ENCODE results near the gene RNU6-7.
A peak's percentile ranks its signal among the peaks of the same experiment; 100 is the strongest.

Gene RNU6-7

GRCh38 chr14:32195636-32196035, 6.2 kb upstream of the RNU6-7 start:
- Histone ChIP-seq H3K27ac (ENCODE audit: insufficient read depth in 1 of 2, low read depth in 1 of 2, low read length in 2 of 2, poor library complexity in 1 of 2, severe bottlenecking in 2 of 2) (no peak overlapping the region), H3K4me3 (ENCODE audit: control insufficient read depth in 1 of 7, extremely low read depth in 1 of 7, insufficient read depth in 4 of 7, low read depth in 2 of 7, low read length in 6 of 7) (no peak overlapping the region), H3K4me1 (ENCODE audit: control extremely low read depth in 1 of 4, control insufficient read depth in 4 of 4, insufficient read depth in 4 of 4, low read length in 3 of 4) (peaks cover 0 to 12% (median 6%) of the 10 kb centered on the region in 4 experiments), H3K36me3 (ENCODE audit: control insufficient read depth in 4 of 4, insufficient read depth in 4 of 4, low read length in 3 of 4) (no peaks in the 10 kb centered on the region), H3K9me3 (ENCODE audit: control extremely low read depth in 1 of 5, control insufficient read depth in 4 of 5, insufficient read depth in 2 of 5, low read depth in 1 of 5, low read length in 4 of 5) (no peaks in the 10 kb centered on the region), H3K27me3 (replicated peaks in 2 of 5; ENCODE audit: control insufficient read depth in 4 of 5, insufficient read depth in 5 of 5, low read length in 4 of 5) (no peaks in the 10 kb centered on the region)
- CTCF ChIA-PET, result no interaction called here
- peak in 2 of 3 donors; percentile 30 to 33 for DNase-seq
- WGBS (ENCODE audit: insufficient coverage), result no CpG with 5 or more reads among the region's 1 CpG
- POLR2A ChIA-PET, result no interaction called here

- ChIA-PET CTCF (interaction anchor here (1.3 kb wide), 1 partner anchor 14 kb away, joined by 4 read pairs; no protein-coding TSS in a partner anchor), POLR2A (interaction anchor here (0.6 kb wide), 1 partner anchor 1575 kb away, joined by 3 read pairs; no protein-coding TSS in a partner anchor)
- H3K4me1 ChIP-seq (ENCODE audit: control extremely low read depth in 1 of 4, control insufficient read depth in 4 of 4, insufficient read depth in 4 of 4, low read length in 3 of 4), result peaks cover 14 to 31% (median 20%) of the 10 kb centered on the region in 4 experiments
Observed at GRCh38 chr14:32197919-32198318, 3.9 kb upstream of the RNU6-7 start.

DNA sequence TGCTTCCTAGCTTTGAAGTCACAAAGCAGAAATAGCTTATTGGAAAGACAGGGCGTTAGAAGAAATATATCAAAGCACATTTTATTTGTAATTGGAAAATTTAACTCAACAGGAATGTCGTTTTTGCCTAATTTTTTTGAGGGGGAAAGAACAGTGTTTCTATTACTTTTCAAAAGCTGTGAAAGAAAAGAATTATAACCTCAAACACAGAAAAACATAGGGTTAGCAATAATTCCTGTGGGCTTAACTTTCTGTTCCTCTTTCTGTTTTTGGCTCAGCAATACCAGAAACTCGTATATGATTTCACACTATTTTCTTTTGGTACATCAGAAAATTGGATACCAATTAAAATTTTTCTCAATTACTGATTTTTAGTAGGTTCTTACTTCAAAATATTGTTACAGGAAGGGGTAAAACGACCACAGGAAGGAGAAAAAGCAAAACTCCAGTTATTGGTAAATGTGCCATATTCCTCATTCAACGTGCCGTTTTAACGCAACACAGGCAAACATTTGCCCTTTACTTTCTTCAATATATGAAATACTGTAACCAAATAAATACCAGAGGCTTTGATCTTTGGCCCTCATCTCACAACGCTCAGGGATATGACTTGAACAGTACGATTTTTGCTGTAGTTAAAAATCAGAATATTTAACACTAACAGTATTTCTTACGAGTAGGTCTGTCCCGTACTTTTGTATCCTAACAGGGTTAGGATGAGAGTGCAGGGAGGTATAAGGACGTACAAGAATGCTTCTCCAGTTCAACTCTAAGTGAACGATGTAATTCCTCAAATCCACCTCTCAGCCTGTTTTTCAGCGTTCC, 1.3 kb upstream of the RNU6-7 start:
- peak overlapping the region; percentile 29 to 100 for H3K27ac ChIP-seq (ENCODE audit: insufficient read depth in 1 of 2, low read depth in 1 of 2, low read length in 2 of 2, poor library complexity in 1 of 2, severe bottlenecking in 2 of 2)
- H3K27me3 ChIP-seq (replicated peaks in 2 of 5; ENCODE audit: control insufficient read depth in 4 of 5, insufficient read depth in 5 of 5, low read length in 4 of 5), result no peaks in the 10 kb centered on the region
- H3K9me3 ChIP-seq (ENCODE audit: control extremely low read depth in 1 of 5, control insufficient read depth in 4 of 5, insufficient read depth in 2 of 5, low read depth in 1 of 5, low read length in 4 of 5), result no peaks in the 10 kb centered on the region
- peak overlapping the region; percentile 57 to 99 (median 83) for H3K4me3 ChIP-seq (ENCODE audit: control insufficient read depth in 1 of 7, extremely low read depth in 1 of 7, insufficient read depth in 4 of 7, low read depth in 2 of 7, low read length in 6 of 7)
- DNase-seq, result peak; percentile 18 to 59 (median 50)
- H3K36me3 ChIP-seq (ENCODE audit: control insufficient read depth in 4 of 4, insufficient read depth in 4 of 4, low read length in 3 of 4), result no peaks in the 10 kb centered on the region
- ChIA-PET POLR2A (no interaction called here), CTCF (interaction anchor here (0.7 to 1.3 kb wide), 3 partner anchors 22 to 129 kb away, joined by 3 read pairs; no protein-coding TSS in a partner anchor)
- peaks cover 19 to 44% (median 30%) of the 10 kb centered on the region in 4 experiments for H3K4me1 ChIP-seq (ENCODE audit: control extremely low read depth in 1 of 4, control insufficient read depth in 4 of 4, insufficient read depth in 4 of 4, low read length in 3 of 4)
- 0% methylated on average over 6 of the region's 14 CpGs for WGBS (ENCODE audit: insufficient coverage)

More at GRCh38 chr14:32197919-32198318, 3.9 kb upstream of the RNU6-7 start:
- no peak overlapping the region for H3K4me3 ChIP-seq (ENCODE audit: control insufficient read depth in 1 of 7, extremely low read depth in 1 of 7, insufficient read depth in 4 of 7, low read depth in 2 of 7, low read length in 6 of 7)
- no peak for DNase-seq
- H3K9me3 ChIP-seq (ENCODE audit: control extremely low read depth in 1 of 5, control insufficient read depth in 4 of 5, insufficient read depth in 2 of 5, low read depth in 1 of 5, low read length in 4 of 5), result no peaks in the 10 kb centered on the region
- no peak overlapping the region for H3K27ac ChIP-seq (ENCODE audit: insufficient read depth in 1 of 2, low read depth in 1 of 2, low read length in 2 of 2, poor library complexity in 1 of 2, severe bottlenecking in 2 of 2)
- no peaks in the 10 kb centered on the region for H3K36me3 ChIP-seq (ENCODE audit: control insufficient read depth in 4 of 4, insufficient read depth in 4 of 4, low read length in 3 of 4)
- no CpG with 5 or more reads among the region's 1 CpG for whole genome bisulfite sequencing (ENCODE audit: insufficient coverage)
- no peaks in the 10 kb centered on the region for H3K27me3 ChIP-seq (replicated peaks in 2 of 5; ENCODE audit: control insufficient read depth in 4 of 5, insufficient read depth in 5 of 5, low read length in 4 of 5)

GRCh38 chr14:32201193-32201815, 541 bp upstream of the RNU6-7 start:
- CTCF ChIA-PET, result no interaction called here
- H3K36me3 ChIP-seq (ENCODE audit: control insufficient read depth in 4 of 4, insufficient read depth in 4 of 4, low read length in 3 of 4), result no peaks in the 10 kb centered on the region
- H3K27me3 ChIP-seq (replicated peaks in 2 of 5; ENCODE audit: control insufficient read depth in 4 of 5, insufficient read depth in 5 of 5, low read length in 4 of 5), result no peaks in the 10 kb centered on the region
- peak overlapping the region; percentile 57 to 99 (median 83) for H3K4me3 ChIP-seq (ENCODE audit: control insufficient read depth in 1 of 7, extremely low read depth in 1 of 7, insufficient read depth in 4 of 7, low read depth in 2 of 7, low read length in 6 of 7)
- POLR2A ChIA-PET, result no interaction called here
- peak overlapping the region; percentile 92 to 100 for H3K27ac ChIP-seq (ENCODE audit: insufficient read depth in 1 of 2, low read depth in 1 of 2, low read length in 2 of 2, poor library complexity in 1 of 2, severe bottlenecking in 2 of 2)
- H3K4me1 ChIP-seq (ENCODE audit: control extremely low read depth in 1 of 4, control insufficient read depth in 4 of 4, insufficient read depth in 4 of 4, low read length in 3 of 4), result peaks cover 22 to 51% (median 35%) of the 10 kb centered on the region in 4 experiments
- H3K9me3 ChIP-seq (ENCODE audit: control extremely low read depth in 1 of 5, control insufficient read depth in 4 of 5, insufficient read depth in 2 of 5, low read depth in 1 of 5, low read length in 4 of 5), result no peaks in the 10 kb centered on the region
- peak; percentile 73 to 85 (median 80) for DNase-seq
- under 1% methylated on average over 43 of the region's 46 CpGs for WGBS (ENCODE audit: insufficient coverage)

DNA sequence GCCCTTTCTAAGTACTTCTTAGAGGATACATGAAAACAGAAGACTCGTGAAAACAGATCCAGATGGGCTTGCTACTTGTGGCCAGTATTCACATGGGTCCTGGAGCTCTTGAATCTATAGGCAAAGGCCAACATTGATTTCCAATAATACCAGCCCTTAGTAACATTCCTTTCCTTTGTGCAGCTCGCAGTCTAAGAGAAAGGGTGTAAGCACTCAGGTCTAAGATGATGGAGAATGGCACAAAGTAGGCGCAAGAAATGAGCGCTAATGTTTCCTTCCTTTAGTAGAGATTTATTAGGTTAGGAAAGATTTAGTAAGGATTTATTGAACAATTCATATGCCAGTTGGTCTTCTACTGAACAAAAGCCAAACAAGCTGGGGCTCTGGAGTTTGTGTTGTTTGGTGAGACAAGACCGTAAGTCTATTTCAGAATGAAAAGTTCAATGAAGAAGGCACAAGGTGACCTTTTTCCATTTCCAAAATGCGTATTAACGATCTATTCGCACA, 699 bp downstream of the RNU6-7 start:
- Histone ChIP-seq H3K36me3 (ENCODE audit: control insufficient read depth in 4 of 4, insufficient read depth in 4 of 4, low read length in 3 of 4) (no peaks in the 10 kb centered on the region), H3K4me1 (ENCODE audit: control extremely low read depth in 1 of 4, control insufficient read depth in 4 of 4, insufficient read depth in 4 of 4, low read length in 3 of 4) (peaks cover 22 to 55% (median 35%) of the 10 kb centered on the region in 4 experiments), H3K4me3 (ENCODE audit: control insufficient read depth in 1 of 7, extremely low read depth in 1 of 7, insufficient read depth in 4 of 7, low read depth in 2 of 7, low read length in 6 of 7) (peak overlapping the region in 6 of 7 experiments; percentile 81 to 99 (median 88)), H3K27me3 (replicated peaks in 2 of 5; ENCODE audit: control insufficient read depth in 4 of 5, insufficient read depth in 5 of 5, low read length in 4 of 5) (no peaks in the 10 kb centered on the region), H3K27ac (ENCODE audit: insufficient read depth in 1 of 2, low read depth in 1 of 2, low read length in 2 of 2, poor library complexity in 1 of 2, severe bottlenecking in 2 of 2) (peak overlapping the region; percentile 92 to 100), H3K9me3 (ENCODE audit: control extremely low read depth in 1 of 5, control insufficient read depth in 4 of 5, insufficient read depth in 2 of 5, low read depth in 1 of 5, low read length in 4 of 5) (no peaks in the 10 kb centered on the region)
- ChIA-PET CTCF (interaction anchor here (1.3 to 1.9 kb wide), 2 partner anchors 10 to 129 kb away, joined by 3 to 6 read pairs; no protein-coding TSS in a partner anchor), POLR2A (no interaction called here)
- WGBS (ENCODE audit: insufficient coverage), result 0% methylated on average over 8 of the region's 8 CpGs
- DNase-seq, result peak in 1 of 3 donors; percentile 14

- Histone ChIP-seq H3K9me3 (ENCODE audit: control extremely low read depth in 1 of 5, control insufficient read depth in 4 of 5, insufficient read depth in 2 of 5, low read depth in 1 of 5, low read length in 4 of 5) (no peaks in the 10 kb centered on the region), H3K4me3 (ENCODE audit: control insufficient read depth in 1 of 7, extremely low read depth in 1 of 7, insufficient read depth in 4 of 7, low read depth in 2 of 7, low read length in 6 of 7) (peak within 1 kb of the TSS; percentile 57 to 99 (median 83)), H3K27me3 (replicated peaks in 2 of 5; ENCODE audit: control insufficient read depth in 4 of 5, insufficient read depth in 5 of 5, low read length in 4 of 5) (no peaks in the 10 kb centered on the region), H3K4me1 (ENCODE audit: control extremely low read depth in 1 of 4, control insufficient read depth in 4 of 4, insufficient read depth in 4 of 4, low read length in 3 of 4) (peaks cover 22 to 55% (median 35%) of the 10 kb centered on the region in 4 experiments), H3K36me3 (ENCODE audit: control insufficient read depth in 4 of 4, insufficient read depth in 4 of 4, low read length in 3 of 4) (no peaks in the 10 kb centered on the region), H3K27ac (ENCODE audit: insufficient read depth in 1 of 2, low read depth in 1 of 2, low read length in 2 of 2, poor library complexity in 1 of 2, severe bottlenecking in 2 of 2) (peak within 1 kb of the TSS; percentile 99 to 100)
- peak; percentile 90 to 94 (median 92) for DNase-seq
- CTCF ChIA-PET, result interaction anchor here (1.0 to 1.9 kb wide), 3 partner anchors 9 to 130 kb away, joined by 3 to 6 read pairs (median 3); no protein-coding TSS in a partner anchor
- 0% methylated on average over 46 of the region's 57 CpGs for WGBS (ENCODE audit: insufficient coverage)
- POLR2A ChIA-PET, result no interaction called here
Observed at GRCh38 chr14:32202998-32203882, 1.4 kb downstream of the RNU6-7 start, which contains the start of gene RNU6-8. RNU6-8 (minus strand) TSS chr14:32203269.
